Karpas-422 (cell line): Measurements from ENCODE around the gene THBS2. TPM values are rescaled to one million over a fixed set of nuclear protein-coding genes. Genes with fewer than 3 reads are reported as not detected.

Experiments
- DNase-seq: peaks from one replicate; pipeline ENCODE4 v3.0.0-alpha.2; 2015
- H2AFZ ChIP-seq: fragments of 200-600 bp; sonication (generic); 2 replicates; pipeline ENCODE4 v1.6.1; 2014; ENCODE audit warnings: antibody characterized with exemption, low read length, mixed read lengths
- H3K27ac ChIP-seq: fragments of 200-600 bp; sonication (generic); 2 replicates; pipeline ENCODE4 v1.5.1; 2014; ENCODE audit warnings: mild to moderate bottlenecking, low read length, moderate library complexity
- H3K27me3 ChIP-seq: fragments of 200-600 bp; sonication (generic); 2 replicates; pipeline ENCODE4 v1.6.1; 2014; ENCODE audit warnings: low read length, mixed read lengths
- H3K36me3 ChIP-seq: fragments of 200-600 bp; sonication (generic); 2 replicates; pipeline ENCODE4 v1.6.1; 2014; ENCODE audit warnings: low read length, mixed read lengths; ENCODE audit not compliant: insufficient read depth
- H3K4me1 ChIP-seq: fragments of 200-600 bp; sonication (generic); 2 replicates; pipeline ENCODE4 v1.6.1; 2014; ENCODE audit warnings: mild to moderate bottlenecking, low read length, mixed read lengths
- H3K4me2 ChIP-seq: fragments of 200-600 bp; sonication (generic); 2 replicates; pipeline ENCODE4 v1.6.1; 2014; ENCODE audit warnings: low read length, low read depth, mild to moderate bottlenecking; ENCODE audit not compliant: poor library complexity, severe bottlenecking
- H3K4me3 ChIP-seq: fragments of 200-600 bp; sonication (generic); 2 replicates; pipeline ENCODE4 v1.5.1; 2014; ENCODE audit warnings: mild to moderate bottlenecking, antibody characterized with exemption, low read length, mixed read lengths
- H3K79me2 ChIP-seq: fragments of 200-600 bp; sonication (generic); 2 replicates; pipeline ENCODE4 v1.6.1; 2014; ENCODE audit warnings: mild to moderate bottlenecking, low read length, mixed read lengths
- H3K9ac ChIP-seq: fragments of 200-600 bp; sonication (generic); 2 replicates; pipeline ENCODE4 v1.6.0; 2014; ENCODE audit warnings: low read length
- H3K9me2 ChIP-seq: fragments of 200-600 bp; sonication (generic), shearing (Covaris generic); replicated peaks from 2 replicates; pipeline ENCODE4 v1.6.0; 2014; ENCODE audit warnings: mild to moderate bottlenecking, low read length, moderate library complexity; ENCODE audit not compliant: insufficient read depth
- H3K9me3 ChIP-seq: fragments of 300-700, 200-600 bp; sonication (generic); 2 replicates; pipeline ENCODE4 v1.6.1; 2014; ENCODE audit warnings: low read length, mixed read lengths
- H4K20me1 ChIP-seq: fragments of 200-600 bp; sonication (generic); 2 replicates; pipeline ENCODE4 v1.6.1; 2014; ENCODE audit warnings: mild to moderate bottlenecking, antibody characterized with exemption, low read length, low read depth; ENCODE audit not compliant: insufficient read depth
- total RNA-seq: library from RNA; depleted of rRNA; stranded (reverse); fragments of >200 nt; shearing (Covaris generic); gene quantifications from 2 replicates; pipeline ENCODE4 v1.2.3, GENCODE V29; 2014; ENCODE audit warnings: low replicate concordance

Gene THBS2
- total RNA-seq, 1 experiment from 2014 or later: not detected

- Histone ChIP-seq H3K9me2 (no peaks in the 10 kb centered on the region), H3K4me3 (no peak overlapping the region), H3K27ac (no peak overlapping the region), H3K9ac (no peak overlapping the region), H3K27me3 (no peaks in the 10 kb centered on the region), H2AFZ (no peak overlapping the region), H3K79me2 (no peaks in the 10 kb centered on the region), H3K36me3 (no peaks in the 10 kb centered on the region), H3K9me3 (no peaks in the 10 kb centered on the region), H4K20me1 (no peaks in the 10 kb centered on the region), H3K4me1 (no peaks in the 10 kb centered on the region), H3K4me2 (no peak overlapping the region)
- DNase-seq: no peak
These were observed 10.5 kb downstream of the THBS2 start for GRCh38 chr6:169243186-169243585.

GRCh38 chr6:169241688-169242350 is 11.8 kb downstream of the THBS2 start:
- Histone ChIP-seq H3K79me2 (no peaks in the 10 kb centered on the region), H3K9me2 (no peaks in the 10 kb centered on the region), H3K9ac (no peak overlapping the region), H3K27me3 (no peaks in the 10 kb centered on the region), H2AFZ (no peak overlapping the region), H4K20me1 (no peaks in the 10 kb centered on the region), H3K4me3 (no peak overlapping the region), H3K9me3 (no peaks in the 10 kb centered on the region), H3K4me1 (no peaks in the 10 kb centered on the region), H3K4me2 (no peak overlapping the region), H3K36me3 (no peaks in the 10 kb centered on the region), H3K27ac (no peak overlapping the region)
- no peak for DNase-seq

- no peak overlapping the region for H3K9ac ChIP-seq
- H2AFZ ChIP-seq: no peak overlapping the region
- no peak for DNase-seq
- no peaks in the 10 kb centered on the region for H3K9me3 ChIP-seq
- H3K27ac ChIP-seq: no peak overlapping the region
- no peaks in the 10 kb centered on the region for H4K20me1 ChIP-seq
- no peak overlapping the region for H3K4me2 ChIP-seq
- H3K27me3 ChIP-seq: no peaks in the 10 kb centered on the region
- no peak overlapping the region for H3K4me3 ChIP-seq
- no peaks in the 10 kb centered on the region for H3K4me1 ChIP-seq
- H3K9me2 ChIP-seq: no peaks in the 10 kb centered on the region
- H3K79me2 ChIP-seq: no peaks in the 10 kb centered on the region
- H3K36me3 ChIP-seq: no peaks in the 10 kb centered on the region
These were observed 12.9 kb downstream of the THBS2 start for GRCh38 chr6:169240591-169241390.

GRCh38 chr6:169240125-169240524 is 13.5 kb downstream of the THBS2 start:
- DNase-seq: no peak

GRCh38 chr6:169239181-169239580 is 14.5 kb downstream of the THBS2 start:
- no peak overlapping the region for H3K9ac ChIP-seq
- H3K9me2 ChIP-seq: no peaks in the 10 kb centered on the region
- no peaks in the 10 kb centered on the region for H3K27me3 ChIP-seq
- H3K79me2 ChIP-seq: no peaks in the 10 kb centered on the region
- H2AFZ ChIP-seq: no peak overlapping the region
- peaks cover 2% of the 10 kb centered on the region; the same call in 1 of the 2 replicates for H3K9me3 ChIP-seq
- H4K20me1 ChIP-seq: no peaks in the 10 kb centered on the region
- no peaks in the 10 kb centered on the region for H3K4me1 ChIP-seq
- H3K27ac ChIP-seq: no peak overlapping the region
- no peak for DNase-seq
- no peak overlapping the region for H3K4me3 ChIP-seq
- H3K36me3 ChIP-seq: no peaks in the 10 kb centered on the region
- no peak overlapping the region for H3K4me2 ChIP-seq

More at GRCh38 chr6:169240125-169240524, 13.5 kb downstream of the THBS2 start:
- H3K4me3 ChIP-seq: no peak overlapping the region
- H3K27me3 ChIP-seq: no peaks in the 10 kb centered on the region
- no peaks in the 10 kb centered on the region for H3K79me2 ChIP-seq
- H3K36me3 ChIP-seq: no peaks in the 10 kb centered on the region
- H3K9me3 ChIP-seq: no peaks in the 10 kb centered on the region
- no peak overlapping the region for H2AFZ ChIP-seq
- no peaks in the 10 kb centered on the region for H4K20me1 ChIP-seq
- no peaks in the 10 kb centered on the region for H3K4me1 ChIP-seq
- H3K9ac ChIP-seq: no peak overlapping the region
- no peaks in the 10 kb centered on the region for H3K9me2 ChIP-seq
- H3K27ac ChIP-seq: no peak overlapping the region
- no peak overlapping the region for H3K4me2 ChIP-seq

GRCh38 chr6:169238766-169239165 is 14.9 kb downstream of the THBS2 start:
- H3K9me2 ChIP-seq: no peaks in the 10 kb centered on the region
- no peaks in the 10 kb centered on the region for H4K20me1 ChIP-seq
- no peak for DNase-seq
- no peaks in the 10 kb centered on the region for H3K36me3 ChIP-seq
- H3K4me3 ChIP-seq: no peak overlapping the region
- H3K79me2 ChIP-seq: no peaks in the 10 kb centered on the region
- H3K27me3 ChIP-seq: no peaks in the 10 kb centered on the region
- no peaks in the 10 kb centered on the region for H3K4me1 ChIP-seq
- H3K9me3 ChIP-seq: peaks cover 5% of the 10 kb centered on the region; the same call in 1 of the 2 replicates
- no peak overlapping the region for H3K27ac ChIP-seq
- H3K4me2 ChIP-seq: no peak overlapping the region
- H2AFZ ChIP-seq: no peak overlapping the region
- no peak overlapping the region for H3K9ac ChIP-seq

- Histone ChIP-seq H3K9me2 (no peaks in the 10 kb centered on the region), H3K4me2 (no peak overlapping the region), H3K4me3 (no peak overlapping the region), H3K9me3 (peaks cover 13% of the 10 kb centered on the region; the same call in 1 of the 2 replicates), H3K4me1 (no peaks in the 10 kb centered on the region), H2AFZ (no peak overlapping the region), H3K27ac (no peak overlapping the region), H3K79me2 (no peaks in the 10 kb centered on the region), H3K36me3 (no peaks in the 10 kb centered on the region), H4K20me1 (no peaks in the 10 kb centered on the region), H3K9ac (no peak overlapping the region), H3K27me3 (no peaks in the 10 kb centered on the region)
- DNase-seq: no peak
These were observed 16.0 kb downstream of the THBS2 start for GRCh38 chr6:169237496-169238134.

GRCh38 chr6:169236988-169237387 is 16.7 kb downstream of the THBS2 start:
- no peak for DNase-seq
- no peaks in the 10 kb centered on the region for H3K4me1 ChIP-seq
- no peak overlapping the region for H3K27ac ChIP-seq
- no peaks in the 10 kb centered on the region for H4K20me1 ChIP-seq
- H3K36me3 ChIP-seq: no peaks in the 10 kb centered on the region
- H3K4me3 ChIP-seq: no peak overlapping the region
- H3K9me2 ChIP-seq: no peaks in the 10 kb centered on the region
- H3K79me2 ChIP-seq: no peaks in the 10 kb centered on the region
- no peaks in the 10 kb centered on the region for H3K27me3 ChIP-seq
- H3K9ac ChIP-seq: no peak overlapping the region
- H2AFZ ChIP-seq: no peak overlapping the region
- H3K4me2 ChIP-seq: no peak overlapping the region
- peaks cover 13% of the 10 kb centered on the region; the same call in 1 of the 2 replicates for H3K9me3 ChIP-seq
